Mammary epithelial cell (primary cell): ENCODE data around the gene RPL31.

Experiments
- EZH2 ChIP-seq: IDR thresholded peaks from 2 replicates; pipeline ENCODE4 v1.6.1; 2012; ENCODE audit warnings: low read length, inconsistent platforms, borderline replicate concordance
- TF ChIP-seq, protein P1 (sequence below), 2 donors: IDR thresholded peaks in 1 of 2; conservative IDR thresholded peaks in 1 of 2; 2 replicates each; pipeline ENCODE4 v1.5.1; 2011 to 2012; ENCODE audit warnings: inconsistent platforms in 2 of 2, low read length in 2 of 2, mild to moderate bottlenecking in 2 of 2, control low read depth in 1 of 2, low read depth in 1 of 2; ENCODE audit not compliant: insufficient read depth in 1 of 2; ENCODE audit errors: extremely low read depth in 1 of 2

DNA sequence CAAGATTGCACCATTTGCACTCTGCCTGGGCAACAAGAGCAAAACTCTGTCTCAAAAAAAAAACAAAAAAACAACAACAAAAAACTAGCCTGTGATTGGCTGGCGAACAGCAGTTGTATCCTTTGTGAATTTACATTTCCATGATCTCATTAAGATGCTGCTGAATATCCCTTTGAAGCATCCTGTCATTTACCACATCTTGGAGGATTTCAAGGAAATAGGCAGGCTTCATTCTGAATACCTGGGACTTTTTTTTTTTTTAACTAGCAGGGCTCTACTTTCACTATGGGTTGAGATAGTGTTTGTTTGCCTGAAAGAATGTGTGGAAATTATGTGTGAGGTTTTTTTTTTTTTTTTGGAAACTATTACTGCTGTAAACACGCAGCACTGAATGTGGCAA is 49.6 kb upstream of the RPL31 start:
- TF ChIP-seq, protein P1, sequence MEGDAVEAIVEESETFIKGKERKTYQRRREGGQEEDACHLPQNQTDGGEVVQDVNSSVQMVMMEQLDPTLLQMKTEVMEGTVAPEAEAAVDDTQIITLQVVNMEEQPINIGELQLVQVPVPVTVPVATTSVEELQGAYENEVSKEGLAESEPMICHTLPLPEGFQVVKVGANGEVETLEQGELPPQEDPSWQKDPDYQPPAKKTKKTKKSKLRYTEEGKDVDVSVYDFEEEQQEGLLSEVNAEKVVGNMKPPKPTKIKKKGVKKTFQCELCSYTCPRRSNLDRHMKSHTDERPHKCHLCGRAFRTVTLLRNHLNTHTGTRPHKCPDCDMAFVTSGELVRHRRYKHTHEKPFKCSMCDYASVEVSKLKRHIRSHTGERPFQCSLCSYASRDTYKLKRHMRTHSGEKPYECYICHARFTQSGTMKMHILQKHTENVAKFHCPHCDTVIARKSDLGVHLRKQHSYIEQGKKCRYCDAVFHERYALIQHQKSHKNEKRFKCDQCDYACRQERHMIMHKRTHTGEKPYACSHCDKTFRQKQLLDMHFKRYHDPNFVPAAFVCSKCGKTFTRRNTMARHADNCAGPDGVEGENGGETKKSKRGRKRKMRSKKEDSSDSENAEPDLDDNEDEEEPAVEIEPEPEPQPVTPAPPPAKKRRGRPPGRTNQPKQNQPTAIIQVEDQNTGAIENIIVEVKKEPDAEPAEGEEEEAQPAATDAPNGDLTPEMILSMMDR (conservative IDR thresholded peaks at IDR 0.05 in 1 of 2, IDR thresholded peaks at IDR 0.05 in 1 of 2; ENCODE audit: extremely low read depth in 1 of 2, insufficient read depth in 1 of 2, low read depth in 1 of 2, low read length in 2 of 2), result no peak
- no peak for TF ChIP-seq EZH2
